ENCODE measurements around the gene ADRA2A. TPM values are rescaled to one million over a fixed set of nuclear protein-coding genes. Genes with fewer than 3 reads are reported as not detected.

The ADRA2A gene
- total and polyA plus RNA-seq, 10 of the 15 experiments (the other 5 are each of a cell fraction or from before 2014, with no cell fraction given): 0.08 TPM; not detected in 9

DNA sequence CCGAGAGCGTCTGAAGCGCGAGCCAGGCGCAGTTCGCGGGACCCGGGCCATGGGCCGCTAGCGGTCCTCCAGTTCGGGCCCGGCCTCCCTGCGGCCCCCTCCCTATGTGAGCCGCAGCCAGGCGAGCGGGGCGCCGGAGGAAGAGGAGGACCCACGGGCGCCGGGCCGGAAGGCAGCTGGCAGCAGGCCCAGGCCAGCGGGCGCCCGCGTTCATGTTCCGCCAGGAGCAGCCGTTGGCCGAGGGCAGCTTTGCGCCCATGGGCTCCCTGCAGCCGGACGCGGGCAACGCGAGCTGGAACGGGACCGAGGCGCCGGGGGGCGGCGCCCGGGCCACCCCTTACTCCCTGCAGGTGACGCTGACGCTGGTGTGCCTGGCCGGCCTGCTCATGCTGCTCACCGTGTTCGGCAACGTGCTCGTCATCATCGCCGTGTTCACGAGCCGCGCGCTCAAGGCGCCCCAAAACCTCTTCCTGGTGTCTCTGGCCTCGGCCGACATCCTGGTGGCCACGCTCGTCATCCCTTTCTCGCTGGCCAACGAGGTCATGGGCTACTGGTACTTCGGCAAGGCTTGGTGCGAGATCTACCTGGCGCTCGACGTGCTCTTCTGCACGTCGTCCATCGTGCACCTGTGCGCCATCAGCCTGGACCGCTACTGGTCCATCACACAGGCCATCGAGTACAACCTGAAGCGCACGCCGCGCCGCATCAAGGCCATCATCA is 1.1 kb downstream of the ADRA2A start (continued):
- TF ChIP-seq, protein P1, sequence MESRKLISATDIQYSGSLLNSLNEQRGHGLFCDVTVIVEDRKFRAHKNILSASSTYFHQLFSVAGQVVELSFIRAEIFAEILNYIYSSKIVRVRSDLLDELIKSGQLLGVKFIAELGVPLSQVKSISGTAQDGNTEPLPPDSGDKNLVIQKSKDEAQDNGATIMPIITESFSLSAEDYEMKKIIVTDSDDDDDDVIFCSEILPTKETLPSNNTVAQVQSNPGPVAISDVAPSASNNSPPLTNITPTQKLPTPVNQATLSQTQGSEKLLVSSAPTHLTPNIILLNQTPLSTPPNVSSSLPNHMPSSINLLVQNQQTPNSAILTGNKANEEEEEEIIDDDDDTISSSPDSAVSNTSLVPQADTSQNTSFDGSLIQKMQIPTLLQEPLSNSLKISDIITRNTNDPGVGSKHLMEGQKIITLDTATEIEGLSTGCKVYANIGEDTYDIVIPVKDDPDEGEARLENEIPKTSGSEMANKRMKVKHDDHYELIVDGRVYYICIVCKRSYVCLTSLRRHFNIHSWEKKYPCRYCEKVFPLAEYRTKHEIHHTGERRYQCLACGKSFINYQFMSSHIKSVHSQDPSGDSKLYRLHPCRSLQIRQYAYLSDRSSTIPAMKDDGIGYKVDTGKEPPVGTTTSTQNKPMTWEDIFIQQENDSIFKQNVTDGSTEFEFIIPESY (IDR thresholded peaks at IDR 0.05): no peak

DNA sequence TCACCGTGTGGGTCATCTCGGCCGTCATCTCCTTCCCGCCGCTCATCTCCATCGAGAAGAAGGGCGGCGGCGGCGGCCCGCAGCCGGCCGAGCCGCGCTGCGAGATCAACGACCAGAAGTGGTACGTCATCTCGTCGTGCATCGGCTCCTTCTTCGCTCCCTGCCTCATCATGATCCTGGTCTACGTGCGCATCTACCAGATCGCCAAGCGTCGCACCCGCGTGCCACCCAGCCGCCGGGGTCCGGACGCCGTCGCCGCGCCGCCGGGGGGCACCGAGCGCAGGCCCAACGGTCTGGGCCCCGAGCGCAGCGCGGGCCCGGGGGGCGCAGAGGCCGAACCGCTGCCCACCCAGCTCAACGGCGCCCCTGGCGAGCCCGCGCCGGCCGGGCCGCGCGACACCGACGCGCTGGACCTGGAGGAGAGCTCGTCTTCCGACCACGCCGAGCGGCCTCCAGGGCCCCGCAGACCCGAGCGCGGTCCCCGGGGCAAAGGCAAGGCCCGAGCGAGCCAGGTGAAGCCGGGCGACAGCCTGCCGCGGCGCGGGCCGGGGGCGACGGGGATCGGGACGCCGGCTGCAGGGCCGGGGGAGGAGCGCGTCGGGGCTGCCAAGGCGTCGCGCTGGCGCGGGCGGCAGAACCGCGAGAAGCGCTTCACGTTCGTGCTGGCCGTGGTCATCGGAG is 1.8 kb downstream of the ADRA2A start:
- Histone ChIP-seq H3K9me3 (replicated peaks; ENCODE audit: control insufficient read depth, insufficient read depth, low read length) (no peaks in the 10 kb centered on the region; the same call in 2 of the 3 replicates), H3K27ac (ENCODE audit: control insufficient read depth, insufficient read depth) (no peak overlapping the region), H3K4me1 (ENCODE audit: control insufficient read depth, insufficient read depth, low read length) (no peaks in the 10 kb centered on the region), H3K36me3 (ENCODE audit: control insufficient read depth in 2 of 2, insufficient read depth in 2 of 2, low read length in 1 of 2) (no peaks in the 10 kb centered on the region), H3K4me2 (ENCODE audit: control insufficient read depth, insufficient read depth) (no peak overlapping the region), H4K20me1 (ENCODE audit: control insufficient read depth, insufficient read depth) (no peaks in the 10 kb centered on the region), H3K79me2 (ENCODE audit: control insufficient read depth, insufficient read depth, low read length) (no peaks in the 10 kb centered on the region), H3K27me3 (replicated peaks in 1 of 2; ENCODE audit: control insufficient read depth in 2 of 2, insufficient read depth in 2 of 2, low read length in 1 of 2) (peaks cover 10 to 23% of the 10 kb centered on the region in 2 experiments), H2AFZ (ENCODE audit: control insufficient read depth, low read depth, low read length) (no peak overlapping the region), H3K4me3 (no peak overlapping the region), H3K9ac (ENCODE audit: control insufficient read depth, insufficient read depth, low read length) (no peak overlapping the region)
- CTCF ChIA-PET: no interaction called here
- SMC1A ChIA-PET (ENCODE audit: uncharacterized antibody, unreplicated experiment): no interaction called here
- no peak for TF ChIP-seq FOXK2 (IDR thresholded peaks at IDR 0.05)
- TF ChIP-seq EED (IDR thresholded peaks at IDR 0.05; ENCODE audit: low read depth): no peak
- TF ChIP-seq, protein P2, sequence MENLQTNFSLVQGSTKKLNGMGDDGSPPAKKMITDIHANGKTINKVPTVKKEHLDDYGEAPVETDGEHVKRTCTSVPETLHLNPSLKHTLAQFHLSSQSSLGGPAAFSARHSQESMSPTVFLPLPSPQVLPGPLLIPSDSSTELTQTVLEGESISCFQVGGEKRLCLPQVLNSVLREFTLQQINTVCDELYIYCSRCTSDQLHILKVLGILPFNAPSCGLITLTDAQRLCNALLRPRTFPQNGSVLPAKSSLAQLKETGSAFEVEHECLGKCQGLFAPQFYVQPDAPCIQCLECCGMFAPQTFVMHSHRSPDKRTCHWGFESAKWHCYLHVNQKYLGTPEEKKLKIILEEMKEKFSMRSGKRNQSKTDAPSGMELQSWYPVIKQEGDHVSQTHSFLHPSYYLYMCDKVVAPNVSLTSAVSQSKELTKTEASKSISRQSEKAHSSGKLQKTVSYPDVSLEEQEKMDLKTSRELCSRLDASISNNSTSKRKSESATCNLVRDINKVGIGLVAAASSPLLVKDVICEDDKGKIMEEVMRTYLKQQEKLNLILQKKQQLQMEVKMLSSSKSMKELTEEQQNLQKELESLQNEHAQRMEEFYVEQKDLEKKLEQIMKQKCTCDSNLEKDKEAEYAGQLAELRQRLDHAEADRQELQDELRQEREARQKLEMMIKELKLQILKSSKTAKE (IDR thresholded peaks at IDR 0.05; ENCODE audit: low read depth, poor library complexity, severe bottlenecking): no peak
- TF ChIP-seq, protein P3, sequence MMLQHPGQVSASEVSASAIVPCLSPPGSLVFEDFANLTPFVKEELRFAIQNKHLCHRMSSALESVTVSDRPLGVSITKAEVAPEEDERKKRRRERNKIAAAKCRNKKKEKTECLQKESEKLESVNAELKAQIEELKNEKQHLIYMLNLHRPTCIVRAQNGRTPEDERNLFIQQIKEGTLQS (IDR thresholded peaks at IDR 0.05; ENCODE audit: borderline replicate concordance, extremely low read depth, low read depth, low read length): no peak
- no peak for TF ChIP-seq ZNF384 (IDR thresholded peaks at IDR 0.05; ENCODE audit: borderline replicate concordance, low read depth, low read length)
- no peak for TF ChIP-seq ESRRA (IDR thresholded peaks at IDR 0.05; ENCODE audit: low read length)
- TF ChIP-seq, protein P4, sequence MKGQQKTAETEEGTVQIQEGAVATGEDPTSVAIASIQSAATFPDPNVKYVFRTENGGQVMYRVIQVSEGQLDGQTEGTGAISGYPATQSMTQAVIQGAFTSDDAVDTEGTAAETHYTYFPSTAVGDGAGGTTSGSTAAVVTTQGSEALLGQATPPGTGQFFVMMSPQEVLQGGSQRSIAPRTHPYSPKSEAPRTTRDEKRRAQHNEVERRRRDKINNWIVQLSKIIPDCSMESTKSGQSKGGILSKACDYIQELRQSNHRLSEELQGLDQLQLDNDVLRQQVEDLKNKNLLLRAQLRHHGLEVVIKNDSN (IDR thresholded peaks at IDR 0.05; ENCODE audit: borderline replicate concordance, extremely low read length, insufficient read depth, low read depth, low read length): no peak
- no peak for TF ChIP-seq NR2F1 (conservative IDR thresholded peaks at IDR 0.05)
- BruUV-seq (replicated peaks): no TSS peak
- 94% methylated on average over 73 of the region's 104 CpGs for WGBS (ENCODE audit: insufficient coverage, insufficient replicate concordance, low lambda C conversion rate, missing lambda C conversion rate)
- no peak for ATAC-seq
- FAIRE-seq: no peak
- DNase-seq (ENCODE audit: low read depth, low spot score): no peak
- POLR2A ChIA-PET: no interaction called here
- in situ Hi-C loops (cut with MboI): no loop called here
- RAD21 ChIA-PET (ENCODE audit: unreplicated experiment): no interaction called here
- intact Hi-C loops (cut with micrococcal nuclease; ENCODE audit: unreplicated experiment): loop anchor here (5.0 to 10.0 kb wide), 2 partner anchors 334 to 519 kb away; no protein-coding TSS in a partner anchor

Measured in GM12878 (cell line).